Colon (tissue), 2 donors: ENCODE measurements around the gene ZBTB7C.

Source experiments
- FAIRE-seq: peaks from 2 replicates; lab custom pipeline; 2012; peaks lifted over from hg19 to GRCh38; lab: Jason Lieb, UNC
- donor health status: control.
- donor health status: control.

Gene ZBTB7C

GRCh38 chr18:48019557-48020325 is 389.4 kb downstream of the ZBTB7C start:
- no peak for FAIRE-seq

- FAIRE-seq = no peak
Observed at GRCh38 chr18:48018851-48019250, 390.3 kb downstream of the ZBTB7C start.

GRCh38 chr18:48017635-48018034 is 391.5 kb downstream of the ZBTB7C start:
- FAIRE-seq = no peak

GRCh38 chr18:48013162-48013561 is 396.0 kb downstream of the ZBTB7C start:
- no peak for FAIRE-seq

- FAIRE-seq = no peak
Observed at GRCh38 chr18:48011926-48012465, 397.2 kb downstream of the ZBTB7C start.

GRCh38 chr18:48010264-48010663 is 398.9 kb downstream of the ZBTB7C start:
- FAIRE-seq = no peak

GRCh38 chr18:48009116-48009745 is 400.0 kb downstream of the ZBTB7C start:
- FAIRE-seq = no peak

GRCh38 chr18:48007955-48008701 is 401.1 kb downstream of the ZBTB7C start:
- no peak for FAIRE-seq

- FAIRE-seq = no peak
Observed at GRCh38 chr18:48007381-48007780, 401.8 kb downstream of the ZBTB7C start.

- no peak for FAIRE-seq
Observed at GRCh38 chr18:48006415-48007175, 402.6 kb downstream of the ZBTB7C start.

GRCh38 chr18:48004577-48004976 is 404.6 kb downstream of the ZBTB7C start:
- FAIRE-seq = no peak

GRCh38 chr18:48003426-48004349 is 405.5 kb downstream of the ZBTB7C start:
- FAIRE-seq = no peak

GRCh38 chr18:48002933-48003365 is 406.2 kb downstream of the ZBTB7C start:
- FAIRE-seq = no peak

- no peak for FAIRE-seq
Observed at GRCh38 chr18:48000701-48001100, 408.5 kb downstream of the ZBTB7C start.

- no peak for FAIRE-seq
Observed at GRCh38 chr18:47999801-48000248, 409.4 kb downstream of the ZBTB7C start.

- FAIRE-seq = no peak
Observed at GRCh38 chr18:47997338-47997780, 411.8 kb downstream of the ZBTB7C start.

GRCh38 chr18:47996091-47996541 is 413.1 kb downstream of the ZBTB7C start:
- FAIRE-seq = no peak

- FAIRE-seq = no peak
Observed at GRCh38 chr18:47995654-47996053, 413.5 kb downstream of the ZBTB7C start.

GRCh38 chr18:47993409-47993808 is 415.8 kb downstream of the ZBTB7C start:
- FAIRE-seq = no peak

GRCh38 chr18:47992976-47993375 is 416.2 kb downstream of the ZBTB7C start:
- no peak for FAIRE-seq

- no peak for FAIRE-seq
Observed at GRCh38 chr18:47992266-47992665, 416.9 kb downstream of the ZBTB7C start.
